Lower leg skin (tissue), 4 donors: ENCODE measurements around the gene CCDC43. TPM values are rescaled to one million over a fixed set of nuclear protein-coding genes. Genes with fewer than 3 reads are reported as not detected.
"Not testable (repeated sequence)": the region's sequence is repeated elsewhere in the genome, so short reads cannot be mapped to it uniquely, and the experiment has no call there.

Source experiments
- DNase-seq, 2 donors: peaks; one replicate each; pipeline ENCODE4 v3.0.0-alpha.2; 2019; ENCODE audit warnings: low spot score in 2 of 2
- H3K4me3 ChIP-seq: fragments of 200-600 bp; sonication (generic); 2 replicates; pipeline ENCODE4 v1.5.1; 2017; ENCODE audit warnings: mild to moderate bottlenecking, low read depth; ENCODE audit not compliant: poor library complexity, severe bottlenecking
- CTCF ChIP-seq, 3 donors: fragments of 450-650 bp; IDR thresholded peaks; one replicate each; pipeline ENCODE4 v1.5.1; 2016; ENCODE audit warnings: antibody characterized with exemption in 3 of 3, mild to moderate bottlenecking in 3 of 3, moderate library complexity in 2 of 3
- POLR2A ChIP-seq, 2 donors: fragments of 450-650 bp; IDR thresholded peaks; one replicate each; pipeline ENCODE4 v1.6.1; 2016 to 2017; ENCODE audit warnings: antibody characterized with exemption in 2 of 2, mild to moderate bottlenecking in 1 of 2, moderate library complexity in 1 of 2
- WGBS, 2 donors: methylation state at CpG; one replicate each; pipeline ENCODE4 v1.1.5; 2018; 5-methylcytosine and 5-hydroxymethylcytosine counted together
- intact Hi-C: fragments of 100-400 bp; cut with DNase I; formaldehyde crosslinking; loops from one replicate; pipeline ENCODE4 v1.15.0; 2023; ENCODE audit warnings: low total_unique reads
- total RNA-seq, 4 donors: library from RNA; depleted of rRNA; stranded (reverse); fragments of >200 nt; gene quantifications; one replicate each; pipeline ENCODE4 v1.1.0, GENCODE V29; 2016

The CCDC43 gene
- total RNA-seq, 4 donors from 2014 or later, result 13.2 to 19.2 (median 14.4) TPM

GRCh38 chr17:44647736-44648135 lies 41.8 kb downstream of the CCDC43 start:
- no peak overlapping the region for H3K4me3 ChIP-seq
- TF ChIP-seq POLR2A (IDR thresholded peaks at IDR 0.05) (no peak), CTCF (IDR thresholded peaks at IDR 0.05) (no peak)
- intact Hi-C loops, result no loop called here
- DNase-seq, result no peak

GRCh38 chr17:44646280-44646679 lies 43.3 kb downstream of the CCDC43 start:
- TF ChIP-seq POLR2A (IDR thresholded peaks at IDR 0.05) (no peak), CTCF (IDR thresholded peaks at IDR 0.05) (no peak)
- 83% methylated on average over 4 of the region's 4 CpGs for WGBS, 2 donors
- no peak for DNase-seq
- no peak overlapping the region for H3K4me3 ChIP-seq
- intact Hi-C loops, result no loop called here

DNA sequence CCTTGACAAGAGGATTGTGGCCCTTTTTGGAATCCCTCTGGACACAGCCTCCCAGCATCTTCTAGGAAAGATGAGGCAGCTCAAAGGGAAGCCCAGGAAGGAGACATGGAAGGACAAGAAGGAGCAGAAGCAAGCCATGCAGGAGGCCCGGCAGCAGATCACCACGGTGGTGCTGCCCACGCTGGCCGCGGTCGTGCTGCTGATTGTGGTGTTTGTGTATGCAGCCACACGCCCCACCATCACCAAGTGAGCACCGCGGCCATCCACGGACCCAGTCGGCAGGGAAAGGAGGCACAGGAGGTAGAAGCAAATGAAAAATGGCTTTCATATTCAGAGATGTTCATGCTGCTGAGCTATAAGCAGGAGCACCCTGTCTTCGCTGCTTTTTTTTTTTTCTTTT lies 44.2 kb downstream of the CCDC43 start:
- no peak overlapping the region for H3K4me3 ChIP-seq
- 83 to 89% methylated on average over 12 of the region's 12 CpGs for WGBS, 2 donors
- DNase-seq, result no peak
- intact Hi-C loops, result no loop called here
- TF ChIP-seq CTCF (IDR thresholded peaks at IDR 0.05) (no peak), POLR2A (IDR thresholded peaks at IDR 0.05) (no peak)

DNA sequence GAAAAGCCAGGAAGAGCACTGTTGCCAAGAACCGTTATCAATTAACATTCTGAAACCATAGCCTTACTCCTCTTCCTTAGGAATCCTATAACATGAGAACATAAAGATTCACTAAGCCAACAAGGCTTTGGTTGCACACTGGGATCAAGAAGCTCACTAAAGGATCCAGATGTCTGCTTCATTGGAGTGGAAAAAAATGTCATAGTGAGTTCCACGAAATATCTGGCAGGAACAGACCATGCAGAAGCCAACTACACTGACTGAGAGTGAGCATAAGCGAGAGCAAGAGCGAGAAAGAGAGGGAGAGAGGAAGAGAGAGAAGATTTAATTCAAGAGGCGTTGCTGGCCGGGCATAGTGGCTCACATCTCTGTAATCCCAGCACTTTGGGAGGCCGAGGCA lies 46.7 kb downstream of the CCDC43 start:
- 56 to 57% methylated on average over 7 of the region's 7 CpGs for WGBS, 2 donors
- TF ChIP-seq POLR2A (IDR thresholded peaks at IDR 0.05) (no peak), CTCF (IDR thresholded peaks at IDR 0.05) (no peak)
- H3K4me3 ChIP-seq, result no peak overlapping the region
- DNase-seq, result no peak
- intact Hi-C loops, result no loop called here

DNA sequence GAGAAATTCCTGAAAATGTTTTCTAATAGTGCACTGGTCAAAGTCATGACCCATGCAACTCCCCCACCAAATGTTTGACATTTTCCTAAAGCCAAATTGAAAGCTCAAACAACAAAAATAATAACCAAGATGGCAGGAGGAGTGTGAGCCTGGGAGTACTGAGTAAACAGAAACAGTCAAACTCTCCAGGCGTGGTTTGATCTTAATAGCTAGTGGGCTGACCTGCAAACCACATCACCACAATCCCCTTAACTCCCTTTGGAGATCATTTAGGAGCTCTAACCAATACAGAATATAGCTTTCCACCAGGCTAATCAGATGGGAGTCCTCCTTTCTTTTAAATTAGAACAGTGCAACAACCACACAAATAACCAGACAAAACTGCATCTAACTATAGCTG lies 52.5 kb downstream of the CCDC43 start:
- H3K4me3 ChIP-seq, result no peak overlapping the region
- intact Hi-C loops, result no loop called here
- no peak for DNase-seq
- WGBS, 2 donors, result 79 to 86% methylated on average over 1 of the region's 1 CpG
- TF ChIP-seq POLR2A (IDR thresholded peaks at IDR 0.05) (no peak), CTCF (IDR thresholded peaks at IDR 0.05) (no peak)

DNA sequence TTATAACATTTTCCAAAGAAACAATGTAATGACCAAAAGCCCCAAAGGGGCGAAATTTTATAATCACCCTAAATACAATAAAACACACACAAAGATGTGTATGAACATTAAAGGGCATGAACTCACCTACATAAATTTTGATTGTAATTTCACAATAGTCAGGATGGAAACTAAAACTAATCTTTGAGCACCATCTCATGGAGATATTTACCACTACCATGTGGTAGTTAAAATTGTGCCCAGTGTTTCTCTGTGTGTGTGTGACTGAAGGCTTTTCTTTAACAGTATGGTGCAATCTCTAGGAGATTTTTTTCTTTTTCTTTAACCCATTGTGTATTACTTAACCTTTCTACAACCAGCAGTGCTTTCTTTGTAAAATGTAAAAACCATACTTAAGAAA lies 53.0 kb downstream of the CCDC43 start:
- no peak overlapping the region for H3K4me3 ChIP-seq
- no peak for DNase-seq
- WGBS, 2 donors, result 49 to 50% methylated on average over 1 of the region's 1 CpG
- intact Hi-C loops, result no loop called here
- TF ChIP-seq CTCF (IDR thresholded peaks at IDR 0.05), result no peak
- no peak for TF ChIP-seq POLR2A (IDR thresholded peaks at IDR 0.05)

DNA sequence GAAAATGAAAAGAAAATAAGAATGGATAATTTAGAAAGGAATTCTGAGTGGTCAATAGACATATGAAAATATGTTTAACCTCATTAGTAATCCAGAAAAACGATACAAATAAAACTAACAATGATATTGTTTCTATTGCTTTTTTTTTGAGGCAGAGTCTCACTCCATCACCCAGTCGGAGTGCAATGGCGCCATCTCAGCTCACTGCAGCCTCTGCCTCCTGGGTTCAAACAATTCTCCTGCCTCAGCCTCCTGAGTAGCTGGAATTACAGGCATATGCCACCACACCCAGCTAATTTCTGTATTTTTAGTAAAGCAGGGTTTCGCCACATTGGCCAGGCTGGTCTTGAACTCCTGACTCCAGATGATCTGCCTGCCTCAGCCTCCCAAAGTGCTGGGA lies 55.2 kb downstream of the CCDC43 start:
- intact Hi-C loops, DNase-seq, H3K4me3 ChIP-seq: not testable (repeated sequence)
- WGBS, 2 donors, result 60 to 72% methylated on average over 4 of the region's 4 CpGs
